ENCODE measurements around the gene SPCS2.

- no peak for TF ChIP-seq CTCF (IDR thresholded peaks at IDR 0.05; ENCODE audit: low read depth, low read length, missing input control)
- TF ChIP-seq ZBTB33 (IDR thresholded peaks at IDR 0.05) = no peak
- no peak for TF ChIP-seq RXRA (IDR thresholded peaks at IDR 0.05)
- no peak for TF ChIP-seq MAX (IDR thresholded peaks at IDR 0.05)
- no peak for TF ChIP-seq REST (IDR thresholded peaks at IDR 0.05)
- no peak for TF ChIP-seq TAF1 (conservative IDR thresholded peaks at IDR 0.05)
- no peak for TF ChIP-seq FOXA1 (IDR thresholded peaks at IDR 0.05)
- TF ChIP-seq JUND (IDR thresholded peaks at IDR 0.05) = no peak
- no peak for TF ChIP-seq HNF4A (conservative IDR thresholded peaks at IDR 0.05)
- no peak for TF ChIP-seq RAD21 (IDR thresholded peaks at IDR 0.05)
- TF ChIP-seq EGR1 (IDR thresholded peaks at IDR 0.05; ENCODE audit: low read depth in 2 of 2) = no peak
- no peak for TF ChIP-seq ATF3 (IDR thresholded peaks at IDR 0.05)
- no peak for TF ChIP-seq YY1 (IDR thresholded peaks at IDR 0.05)
These were observed 64.0 kb downstream of the SPCS2 start for GRCh38 chr11:75013051-75013450.
